Activated CD8-positive, alpha-beta memory T cell treated with anti-CD3 and anti-CD28 coated beads for 36 hours (primary cell): ENCODE results near the gene LRRC4C. TPM values are rescaled to one million over a fixed set of nuclear protein-coding genes. Genes with fewer than 3 reads are reported as not detected.

Source experiments
- CTCF ChIA-PET: fragments of 350-600 bp; sonication (Branson Sonifier 250); formaldehyde crosslinking; loops from one replicate; lab custom pipeline; 2021; ENCODE audit warnings: antibody characterized with exemption; lab: Charles Lee
- POLR2A ChIA-PET: fragments of 350-600 bp; sonication (Branson Sonifier 250); formaldehyde crosslinking; loops from one replicate; lab custom pipeline; 2021; ENCODE audit warnings: antibody characterized with exemption; lab: Charles Lee
- total RNA-seq, 2 experiments: library from RNA; stranded (reverse); gene quantifications; one replicate each; pipeline ENCODE4 v1.2.3, GENCODE V29; 2021

The LRRC4C gene
- total RNA-seq, 2 experiments from 2014 or later = not detected

GRCh38 chr11:40434926-40435325, 1024.5 kb downstream of the LRRC4C start:
- ChIA-PET POLR2A (no interaction called here), CTCF (no interaction called here)

DNA sequence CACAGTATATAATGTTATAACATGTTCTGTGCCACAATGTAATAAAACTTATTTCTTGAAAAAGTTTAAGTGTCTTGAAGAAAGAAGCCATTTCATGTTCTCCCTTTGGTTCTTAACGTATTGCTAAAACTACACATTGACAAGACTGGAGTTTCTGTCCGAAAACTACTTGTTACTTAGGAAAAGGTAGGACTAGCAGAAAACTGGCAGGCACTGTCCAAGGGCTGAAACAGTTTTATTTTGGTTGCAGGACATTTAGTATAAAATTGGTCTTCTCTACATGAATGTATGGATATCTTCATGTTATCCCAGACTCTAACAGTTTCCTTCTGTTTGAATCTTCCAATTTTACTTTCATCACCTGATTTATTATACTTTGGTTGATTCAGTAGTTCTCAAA, 1027.1 kb downstream of the LRRC4C start:
- CTCF ChIA-PET = no interaction called here
- POLR2A ChIA-PET = no interaction called here

DNA sequence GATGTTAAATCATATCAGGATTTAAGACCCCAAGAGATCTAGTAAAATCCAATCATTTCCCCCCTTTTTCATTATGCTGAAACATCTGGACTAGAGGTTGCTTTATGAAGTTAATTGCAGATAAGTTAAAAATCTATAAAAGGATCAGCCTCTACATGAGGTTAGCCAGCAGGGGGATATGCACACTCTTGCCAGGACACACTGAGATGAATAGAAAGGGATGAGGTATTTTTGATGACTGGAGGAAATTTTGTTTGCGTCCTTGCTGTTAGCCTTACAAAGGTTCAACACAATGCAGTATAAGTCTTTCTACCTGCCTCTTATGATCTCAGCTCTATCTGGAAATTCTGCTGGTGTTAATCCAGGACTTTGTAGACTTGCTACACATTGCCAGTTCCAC, 1034.3 kb downstream of the LRRC4C start:
- CTCF ChIA-PET = no interaction called here
- POLR2A ChIA-PET = no interaction called here

DNA sequence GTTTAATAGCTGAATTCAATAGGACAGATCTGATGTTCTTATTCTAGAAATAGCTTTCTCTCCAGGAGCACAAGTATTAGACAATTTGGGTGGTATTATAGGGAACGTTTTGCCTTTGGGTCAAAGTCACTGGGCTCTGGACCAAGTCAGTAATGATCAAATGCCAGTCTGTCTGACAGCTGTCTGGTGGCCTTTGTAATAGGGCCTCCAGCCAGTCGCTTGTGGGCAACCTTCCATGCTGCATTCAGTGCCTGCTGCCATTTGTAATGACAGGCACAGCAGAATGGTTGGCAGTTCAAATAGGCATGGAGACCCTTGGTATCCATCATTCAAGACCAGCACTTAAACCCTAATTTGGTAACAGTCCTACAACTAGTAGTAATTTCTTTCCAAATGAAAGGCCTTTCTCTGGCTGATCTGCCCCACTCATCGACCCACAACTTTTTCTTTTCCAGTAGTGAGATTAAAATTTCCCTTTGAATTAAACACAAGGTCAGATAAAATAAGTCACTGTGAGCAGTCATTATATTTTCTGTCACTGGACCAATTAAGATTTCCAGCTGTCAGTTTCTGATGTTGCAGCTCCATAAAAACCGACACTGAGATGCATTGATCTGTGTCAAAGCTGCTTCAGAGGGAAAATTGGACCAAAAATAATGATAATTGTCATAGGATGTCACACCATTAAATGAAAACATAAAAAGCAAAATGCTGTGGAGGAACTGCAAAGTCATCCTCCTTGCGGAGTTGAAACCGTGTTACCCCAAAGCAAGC, 1038.1 kb downstream of the LRRC4C start:
- CTCF ChIA-PET = no interaction called here
- POLR2A ChIA-PET = no interaction called here

- POLR2A ChIA-PET = no interaction called here
- CTCF ChIA-PET = no interaction called here
These were observed 1041.8 kb downstream of the LRRC4C start for GRCh38 chr11:40417627-40418026.

DNA sequence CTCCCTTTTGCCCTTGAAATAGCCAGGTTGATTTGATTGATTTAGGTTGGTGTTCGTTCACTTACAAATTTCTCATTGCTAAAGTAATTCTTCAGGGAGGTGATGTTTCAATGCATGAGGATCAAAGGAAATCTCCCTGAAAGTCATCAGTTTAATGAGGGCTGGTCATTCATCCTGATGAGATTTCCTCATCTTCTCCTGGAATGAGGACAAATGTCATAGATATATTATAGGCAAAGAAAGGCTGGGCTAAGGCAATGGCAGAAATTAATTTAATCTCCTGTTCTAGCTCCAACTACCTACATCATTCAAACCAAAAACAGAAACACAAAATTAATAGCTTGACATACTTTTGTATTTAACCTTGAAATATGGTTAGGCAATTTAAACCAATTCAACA, 1052.1 kb downstream of the LRRC4C start:
- CTCF ChIA-PET = no interaction called here
- POLR2A ChIA-PET = no interaction called here

DNA sequence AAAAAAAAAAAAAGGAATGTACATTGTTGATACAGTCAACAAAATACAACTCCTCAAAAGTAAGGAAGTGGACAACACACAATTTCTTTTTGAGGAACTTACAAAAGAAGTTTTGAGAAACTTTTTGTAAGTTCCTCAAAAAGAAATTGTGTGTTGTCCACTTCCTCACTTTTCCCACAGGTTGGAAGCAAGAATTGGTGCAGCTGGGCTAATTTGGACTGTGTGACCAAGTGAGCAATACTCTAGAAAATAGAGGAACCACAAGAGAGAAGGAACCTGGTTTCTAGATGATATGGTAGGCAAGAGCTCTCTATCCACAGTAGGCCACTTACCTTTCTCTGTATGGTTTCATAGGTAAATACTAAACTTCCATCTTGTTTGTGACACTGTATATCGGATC, 1053.8 kb downstream of the LRRC4C start:
- CTCF ChIA-PET = no interaction called here

GRCh38 chr11:40403321-40403720, 1056.1 kb downstream of the LRRC4C start:
- ChIA-PET POLR2A (no interaction called here), CTCF (no interaction called here)

More for the DNA sequence above, 1053.8 kb downstream of the LRRC4C start:
- POLR2A ChIA-PET = no interaction called here

- ChIA-PET CTCF (no interaction called here), POLR2A (no interaction called here)
These were observed 1058.2 kb downstream of the LRRC4C start for GRCh38 chr11:40401132-40401853.

DNA sequence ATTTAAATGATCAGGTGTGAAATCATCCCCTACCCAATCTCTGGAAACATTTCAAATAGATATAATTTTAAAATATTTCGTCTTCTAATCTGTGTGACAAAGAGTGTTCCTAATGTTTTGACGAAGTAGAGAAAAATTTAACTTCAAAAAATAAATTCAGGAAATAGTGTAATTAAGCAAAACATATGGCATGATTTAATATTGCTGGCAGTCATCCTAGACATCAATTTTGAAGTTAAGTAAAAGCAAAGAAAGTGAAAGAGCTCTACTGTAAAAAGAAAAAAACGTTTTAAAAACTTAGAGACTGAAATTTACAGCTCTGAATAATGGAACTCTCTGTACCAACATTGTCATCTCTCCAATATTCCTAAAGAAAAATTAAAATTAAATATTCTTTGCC, 1062.3 kb downstream of the LRRC4C start:
- ChIA-PET POLR2A (no interaction called here), CTCF (no interaction called here)

GRCh38 chr11:40393511-40393910, 1065.9 kb downstream of the LRRC4C start:
- POLR2A ChIA-PET = no interaction called here
- CTCF ChIA-PET = no interaction called here

DNA sequence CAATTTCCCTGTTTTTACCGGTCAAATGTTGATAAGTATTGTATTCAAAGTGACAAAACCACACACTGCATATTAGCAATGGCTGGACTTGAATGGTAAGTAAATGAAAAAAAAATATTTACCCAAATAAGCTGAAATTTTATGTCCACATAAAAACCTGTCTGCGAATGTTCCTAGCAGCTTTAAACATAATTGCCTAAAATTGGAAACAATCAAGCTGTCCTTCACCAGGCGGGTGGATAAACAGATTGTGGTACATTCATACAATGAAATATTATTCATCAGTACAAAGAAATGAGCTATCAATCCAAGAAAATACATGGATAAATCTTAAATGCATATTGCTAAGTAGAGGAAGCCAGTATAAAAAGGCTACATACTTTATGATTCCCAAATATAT, 1067.8 kb downstream of the LRRC4C start:
- CTCF ChIA-PET = no interaction called here

DNA sequence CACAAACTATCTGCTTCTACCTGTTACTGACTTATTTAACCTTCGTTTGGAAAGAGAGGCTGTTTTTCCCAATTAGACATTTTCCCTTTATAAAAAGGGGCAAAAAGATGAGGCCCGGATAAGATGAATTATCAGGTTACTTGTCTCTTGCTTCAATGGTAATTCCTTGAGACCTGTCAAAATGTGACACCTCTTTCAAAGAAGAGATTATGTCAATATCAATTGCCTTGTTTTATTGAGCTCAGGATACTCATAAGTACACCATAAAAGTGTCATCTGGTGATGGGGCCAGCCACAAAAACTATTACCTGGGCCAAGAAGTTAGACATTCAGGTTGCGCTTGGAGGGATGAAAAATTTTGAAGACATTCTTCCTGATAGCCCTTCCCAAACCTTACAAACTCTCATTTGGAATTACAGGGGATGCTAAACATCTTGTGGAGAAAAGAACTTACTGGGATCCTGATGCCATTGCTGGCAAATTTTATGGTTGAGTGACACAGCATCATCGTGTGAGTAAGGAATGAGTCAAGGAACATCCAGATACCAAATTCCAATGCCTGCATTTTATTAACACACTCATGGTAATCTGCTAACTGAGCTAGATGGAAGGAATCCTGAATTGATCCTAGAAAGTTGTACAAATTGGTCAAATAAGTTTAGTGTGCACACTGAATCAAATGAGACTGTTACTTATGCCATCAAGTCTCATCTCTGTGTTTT, 1071.2 kb downstream of the LRRC4C start:
- ChIA-PET POLR2A (no interaction called here), CTCF (no interaction called here)

More for the DNA sequence above, 1067.8 kb downstream of the LRRC4C start:
- POLR2A ChIA-PET = no interaction called here

DNA sequence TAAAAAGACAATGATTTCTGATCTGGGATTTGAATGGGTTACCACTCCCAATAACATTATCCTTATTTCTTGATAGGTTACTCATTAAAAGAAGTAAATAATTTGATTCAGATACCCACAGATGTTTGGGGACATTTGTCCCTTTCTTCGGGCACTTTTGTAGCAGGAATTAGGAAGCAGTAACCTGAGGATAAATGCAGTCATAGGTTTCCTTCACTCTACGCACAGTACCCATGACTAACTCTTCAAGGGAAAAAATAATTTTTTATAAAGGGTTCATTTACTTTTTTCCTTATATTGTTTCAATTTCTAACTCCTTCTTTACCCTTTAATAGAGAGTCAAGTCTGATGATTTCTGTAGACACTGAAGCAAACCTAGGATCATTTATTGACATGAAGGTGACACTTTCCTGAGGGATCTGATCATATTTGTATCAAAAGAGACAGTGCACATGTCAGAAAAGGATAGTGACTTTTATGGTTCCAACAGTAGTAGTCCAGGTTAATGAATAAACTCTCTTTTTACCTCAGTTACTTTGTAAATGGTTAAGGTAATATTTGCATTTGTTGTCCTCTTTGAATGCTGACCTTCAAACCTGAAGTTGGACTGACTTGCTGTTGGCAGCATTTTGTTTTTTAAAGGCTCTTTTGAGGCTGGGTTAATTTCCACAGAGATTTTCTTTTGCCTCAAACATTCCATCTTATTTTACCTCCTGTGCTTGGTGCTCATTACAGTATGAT, 1072.0 kb downstream of the LRRC4C start:
- CTCF ChIA-PET = no interaction called here
- POLR2A ChIA-PET = no interaction called here

GRCh38 chr11:40384991-40385390, 1074.5 kb downstream of the LRRC4C start:
- POLR2A ChIA-PET = no interaction called here

DNA sequence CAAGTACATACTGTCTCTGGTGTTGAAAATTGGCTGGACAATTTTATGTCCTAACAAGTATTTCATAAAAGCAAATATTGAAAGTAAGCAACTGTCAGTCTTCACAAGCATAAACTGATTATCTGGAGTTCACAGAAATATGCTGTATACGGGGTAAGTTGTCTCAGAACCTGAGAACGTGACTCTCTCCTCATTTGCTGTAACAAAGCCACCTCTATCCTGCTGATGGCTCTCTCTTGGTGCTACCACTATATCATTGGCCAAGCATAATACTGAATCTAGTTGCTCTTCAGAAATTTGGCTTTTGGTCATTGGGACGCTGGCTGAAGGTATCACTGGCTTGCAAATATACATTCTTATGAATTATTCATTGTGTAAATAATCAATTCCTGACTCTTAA, 1078.0 kb downstream of the LRRC4C start:
- ChIA-PET CTCF (no interaction called here), POLR2A (no interaction called here)

More at GRCh38 chr11:40384991-40385390, 1074.5 kb downstream of the LRRC4C start:
- CTCF ChIA-PET = no interaction called here

GRCh38 chr11:40380835-40381234, 1078.6 kb downstream of the LRRC4C start:
- ChIA-PET CTCF (no interaction called here), POLR2A (no interaction called here)

DNA sequence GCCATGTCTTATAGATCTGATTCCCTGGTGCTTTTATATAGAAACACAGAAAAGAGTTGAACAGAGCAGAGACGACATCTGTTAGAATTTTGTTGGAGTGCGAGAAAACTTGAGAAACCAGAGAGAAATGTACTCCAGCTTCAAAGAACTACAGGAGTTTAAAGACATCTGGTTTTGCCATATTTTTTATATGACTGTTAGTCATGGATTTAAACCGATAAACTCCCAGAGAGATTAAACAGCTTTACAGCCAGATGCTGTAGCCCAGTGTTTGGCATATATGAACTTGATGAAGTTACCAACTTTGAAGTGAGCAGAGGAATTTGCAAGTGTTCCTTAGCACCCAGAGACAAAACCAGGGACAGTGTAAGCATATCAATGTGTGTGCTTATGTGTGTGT, 1083.1 kb downstream of the LRRC4C start:
- POLR2A ChIA-PET = no interaction called here

GRCh38 chr11:40370821-40371616, 1088.4 kb downstream of the LRRC4C start:
- POLR2A ChIA-PET = no interaction called here
- CTCF ChIA-PET = no interaction called here

More for the DNA sequence above, 1083.1 kb downstream of the LRRC4C start:
- CTCF ChIA-PET = no interaction called here
